Measurements from ENCODE around the gene S100PBP. TPM values are rescaled to one million over a fixed set of nuclear protein-coding genes. Genes with fewer than 3 reads are reported as not detected.

S100PBP gene
- total and polyA plus RNA-seq, 9 of the 15 experiments (the other 6 are each of a cell fraction or from before 2014, with no cell fraction given) = 22.9 to 60.2 (median 32.9) TPM

GRCh38 chr1:32886004-32886827 is 68.8 kb downstream of the S100PBP start, which contains the start of gene HPCA (continued):
- TF ChIP-seq ELK1 (CRISPR knock-in tag; IDR thresholded peaks at IDR 0.05) (no peak), HMG20A (CRISPR knock-in tag; conservative IDR thresholded peaks at IDR 0.05) (no peak), SUPT5H (IDR thresholded peaks at IDR 0.05) (no peak), CHD7 (IDR thresholded peaks at IDR 0.05; ENCODE audit: low read depth, low read length) (no peak), ZBTB7A (IDR thresholded peaks at IDR 0.05; ENCODE audit: borderline replicate concordance, control insufficient read depth, low read depth, low read length) (peak; percentile 98), CTCFL (IDR thresholded peaks at IDR 0.05; ENCODE audit: borderline replicate concordance, insufficient read depth, low read depth, low read length, poor library complexity, severe bottlenecking) (peak; percentile 100), JUND (IDR thresholded peaks at IDR 0.05; ENCODE audit: borderline replicate concordance, low read depth, low read length) (peak; percentile 44), JUND (tag; IDR thresholded peaks at IDR 0.05; ENCODE audit: borderline replicate concordance, low read depth, low read length) (no peak; the same call in 2 of the 3 replicates), HNRNPL (IDR thresholded peaks at IDR 0.05; ENCODE audit: low read depth, low read length) (no peak), FOXK1 (CRISPR knock-in tag; IDR thresholded peaks at IDR 0.05; ENCODE audit: borderline replicate concordance) (peak; percentile 99)

Measured in K562 (cell line).